ENCODE results near the gene ALDH3B2. TPM values are rescaled to one million over a fixed set of nuclear protein-coding genes. Genes with fewer than 3 reads are reported as not detected.

ALDH3B2 gene
- total RNA-seq, 2 experiments from 2014 or later: not detected

- POLR2A ChIA-PET: no interaction called here
- Mint-ChIP-seq H3K9me3 (no peaks in the 10 kb centered on the region), H3K36me3 (ENCODE audit: low read depth) (no peaks in the 10 kb centered on the region), H3K27me3 (peaks cover 14% of the 10 kb centered on the region), H3K4me1 (ENCODE audit: low read depth) (no peaks in the 10 kb centered on the region), H3K27ac (no peak overlapping the region), H3K4me3 (no peak overlapping the region)
- Histone ChIP-seq H3K9me3 (ENCODE audit: control insufficient read depth in 1 of 2, insufficient read depth in 1 of 2, low read length in 2 of 2) (no peaks in the 10 kb centered on the region), H3K4me3 (ENCODE audit: low read length) (no peak overlapping the region), H3K36me3 (ENCODE audit: insufficient read depth, low read length) (no peaks in the 10 kb centered on the region), H3K27me3 (ENCODE audit: control insufficient read depth in 1 of 2, insufficient read depth in 2 of 2, low read length in 2 of 2) (no peaks in the 10 kb centered on the region), H3K4me1 (ENCODE audit: insufficient read depth, low read length) (no peaks in the 10 kb centered on the region), H3K27ac (ENCODE audit: low read depth in 1 of 2, low read length in 2 of 2) (no peak overlapping the region)
- DNase-seq (no peak), ATAC-seq (ENCODE audit: poor library complexity) (no peak)
- intact Hi-C loops (cut with DNase I, micrococcal nuclease): no loop called here
- TF ChIP-seq CTCF (IDR thresholded peaks at IDR 0.05): no peak
- CTCF ChIA-PET: no interaction called here
Observed at GRCh38 chr11:67694875-67695555, 20.6 kb upstream of the ALDH3B2 start.

GRCh38 chr11:67691149-67691548 is 16.7 kb upstream of the ALDH3B2 start:
- H3K27ac ChIP-seq (ENCODE audit: low read depth in 1 of 2, low read length in 2 of 2): no peak overlapping the region
- TF ChIP-seq CTCF (IDR thresholded peaks at IDR 0.05): peak; percentile 27
- ChIA-PET POLR2A (no interaction called here), CTCF (no interaction called here)
- no peaks in the 10 kb centered on the region for H3K9me3 ChIP-seq (ENCODE audit: control insufficient read depth in 1 of 2, insufficient read depth in 1 of 2, low read length in 2 of 2)
- Mint-ChIP-seq H3K4me1 (ENCODE audit: low read depth) (no peaks in the 10 kb centered on the region), H3K4me3 (no peak overlapping the region), H3K9me3 (no peaks in the 10 kb centered on the region), H3K27ac (no peak overlapping the region), H3K36me3 (ENCODE audit: low read depth) (no peaks in the 10 kb centered on the region), H3K27me3 (peaks cover 26% of the 10 kb centered on the region)
- ATAC-seq (ENCODE audit: poor library complexity) (no peak), DNase-seq (no peak)
- H3K27me3 ChIP-seq (ENCODE audit: control insufficient read depth in 1 of 2, insufficient read depth in 2 of 2, low read length in 2 of 2): peaks cover 3 to 14% of the 10 kb centered on the region in 2 experiments
- H3K4me1 ChIP-seq (ENCODE audit: insufficient read depth, low read length): no peaks in the 10 kb centered on the region
- no peaks in the 10 kb centered on the region for H3K36me3 ChIP-seq (ENCODE audit: insufficient read depth, low read length)
- H3K4me3 ChIP-seq (ENCODE audit: low read length): no peak overlapping the region
- intact Hi-C loops (cut with DNase I, micrococcal nuclease): no loop called here

GRCh38 chr11:67689178-67689577 is 14.8 kb upstream of the ALDH3B2 start:
- ATAC-seq (ENCODE audit: poor library complexity): no peak
- no peaks in the 10 kb centered on the region for H3K36me3 ChIP-seq (ENCODE audit: insufficient read depth, low read length)
- H3K27ac ChIP-seq (ENCODE audit: low read depth in 1 of 2, low read length in 2 of 2): no peak overlapping the region
- H3K4me3 ChIP-seq (ENCODE audit: low read length): no peak overlapping the region
- H3K9me3 Mint-ChIP-seq: no peaks in the 10 kb centered on the region
- ChIA-PET CTCF (no interaction called here), POLR2A (no interaction called here)
- H3K27me3 Mint-ChIP-seq: peaks cover 33% of the 10 kb centered on the region
- H3K4me1 ChIP-seq (ENCODE audit: insufficient read depth, low read length): no peaks in the 10 kb centered on the region
- no peak for TF ChIP-seq CTCF (IDR thresholded peaks at IDR 0.05)
- no peak overlapping the region for H3K27ac Mint-ChIP-seq
- no peaks in the 10 kb centered on the region for H3K36me3 Mint-ChIP-seq (ENCODE audit: low read depth)
- intact Hi-C loops (cut with DNase I, micrococcal nuclease): no loop called here
- no peak for DNase-seq
- no peaks in the 10 kb centered on the region for H3K4me1 Mint-ChIP-seq (ENCODE audit: low read depth)
- H3K9me3 ChIP-seq (ENCODE audit: control insufficient read depth in 1 of 2, insufficient read depth in 1 of 2, low read length in 2 of 2): no peaks in the 10 kb centered on the region
- no peak overlapping the region for H3K4me3 Mint-ChIP-seq
- H3K27me3 ChIP-seq (ENCODE audit: control insufficient read depth in 1 of 2, insufficient read depth in 2 of 2, low read length in 2 of 2): peaks cover 3 to 18% of the 10 kb centered on the region in 2 experiments
